Measurements from ENCODE around the gene OGFR.

Gene OGFR

GRCh38 chr20:62786157-62786556 is 18.5 kb upstream of the OGFR start:
- Histone ChIP-seq H3K4me3 (ENCODE audit: low read depth in 1 of 2, low read length in 1 of 2) (no peak overlapping the region), H3K27ac (no peak overlapping the region), H3K9me3 (no peaks in the 10 kb centered on the region), H3K36me3 (no peaks in the 10 kb centered on the region), H3K4me1 (ENCODE audit: control insufficient read depth in 1 of 2, insufficient read depth in 1 of 2, low read depth in 1 of 2, low read length in 1 of 2) (peaks cover 6 to 12% of the 10 kb centered on the region in 2 experiments), H3K27me3 (no peaks in the 10 kb centered on the region)
- TF ChIP-seq CTCF (IDR thresholded peaks at IDR 0.05): no peak

GRCh38 chr20:62787321-62787720 is 17.3 kb upstream of the OGFR start:
- Histone ChIP-seq H3K27ac (peak overlapping the region; percentile 38), H3K27me3 (no peaks in the 10 kb centered on the region), H3K36me3 (no peaks in the 10 kb centered on the region), H3K9me3 (no peaks in the 10 kb centered on the region), H3K4me1 (ENCODE audit: control insufficient read depth in 1 of 2, insufficient read depth in 1 of 2, low read depth in 1 of 2, low read length in 1 of 2) (peaks cover 12 to 13% of the 10 kb centered on the region in 2 experiments), H3K4me3 (ENCODE audit: low read depth in 1 of 2, low read length in 1 of 2) (no peak overlapping the region)
- TF ChIP-seq CTCF (IDR thresholded peaks at IDR 0.05): peak; percentile 8

GRCh38 chr20:62787866-62788265 is 16.8 kb upstream of the OGFR start:
- no peaks in the 10 kb centered on the region for H3K36me3 ChIP-seq
- peak overlapping the region; percentile 38 for H3K27ac ChIP-seq
- no peak overlapping the region for H3K4me3 ChIP-seq (ENCODE audit: low read depth in 1 of 2, low read length in 1 of 2)
- TF ChIP-seq CTCF (IDR thresholded peaks at IDR 0.05): no peak
- H3K27me3 ChIP-seq: no peaks in the 10 kb centered on the region
- H3K9me3 ChIP-seq: no peaks in the 10 kb centered on the region
- H3K4me1 ChIP-seq (ENCODE audit: control insufficient read depth in 1 of 2, insufficient read depth in 1 of 2, low read depth in 1 of 2, low read length in 1 of 2): peaks cover 11 to 13% of the 10 kb centered on the region in 2 experiments

- H3K27ac ChIP-seq: no peak overlapping the region
- peaks cover 10 to 19% of the 10 kb centered on the region in 2 experiments for H3K4me1 ChIP-seq (ENCODE audit: control insufficient read depth in 1 of 2, insufficient read depth in 1 of 2, low read depth in 1 of 2, low read length in 1 of 2)
- TF ChIP-seq CTCF (IDR thresholded peaks at IDR 0.05): no peak
- H3K36me3 ChIP-seq: no peaks in the 10 kb centered on the region
- H3K9me3 ChIP-seq: no peaks in the 10 kb centered on the region
- H3K27me3 ChIP-seq: no peaks in the 10 kb centered on the region
- no peak overlapping the region for H3K4me3 ChIP-seq (ENCODE audit: low read depth in 1 of 2, low read length in 1 of 2)
Measured at GRCh38 chr20:62788607-62789006, 16.0 kb upstream of the OGFR start.

- Histone ChIP-seq H3K9me3 (no peaks in the 10 kb centered on the region), H3K36me3 (no peaks in the 10 kb centered on the region), H3K4me3 (ENCODE audit: low read depth in 1 of 2, low read length in 1 of 2) (no peak overlapping the region), H3K27me3 (no peaks in the 10 kb centered on the region), H3K27ac (no peak overlapping the region), H3K4me1 (ENCODE audit: control insufficient read depth in 1 of 2, insufficient read depth in 1 of 2, low read depth in 1 of 2, low read length in 1 of 2) (peaks cover 21 to 30% of the 10 kb centered on the region in 2 experiments)
- no peak for TF ChIP-seq CTCF (IDR thresholded peaks at IDR 0.05)
Measured at GRCh38 chr20:62790075-62790474, 14.6 kb upstream of the OGFR start.

All from neutrophil (primary cell).